A549 (cell line): ENCODE measurements around the gene ZFAND4.

Source experiments
- BHLHE40 ChIP-seq: IDR thresholded peaks from 2 replicates; pipeline ENCODE4 v1.6.1; 2012; ENCODE audit warnings: low read depth, low read length, inconsistent platforms
- CBX8 ChIP-seq: fragments of 200-600 bp; sonication (generic); IDR thresholded peaks from 2 replicates; pipeline ENCODE4 v1.6.1; 2016
- CEBPB ChIP-seq, 2 experiments: fragments of >200 bp in 1 of 2; sonication (Bioruptor Twin) in 1 of 2; formaldehyde crosslinking in 1 of 2; IDR thresholded peaks; 2 replicates each; pipeline ENCODE4 v1.6.1; 2012 to 2016
- CHD2 ChIP-seq: fragments of 150-350 bp; IDR thresholded peaks from 2 replicates; pipeline ENCODE4 v1.6.1; 2014; ENCODE audit warnings: low read length; ENCODE audit not compliant: partially characterized antibody
- CTCF ChIP-seq: fragments of >200 bp; sonication (Bioruptor Twin); formaldehyde crosslinking; IDR thresholded peaks from 3 replicates; pipeline ENCODE4 v1.5.1; 2016
- EP300 ChIP-seq, 2 experiments: fragments of >200 bp; sonication (Bioruptor Twin); formaldehyde crosslinking; IDR thresholded peaks; 2 replicates in 1 of 2; 3 replicates in 1 of 2; pipeline ENCODE4 v1.6.1; 2016 to 2017
- HMGXB4 ChIP-seq: fragments of 250-450 bp; sonication (Bioruptor Pico); IDR thresholded peaks from 2 replicates; pipeline ENCODE4 v1.5.0; 2021; ENCODE audit warnings: mild to moderate bottlenecking, moderate library complexity, borderline replicate concordance
- MAZ ChIP-seq: fragments of 150-350 bp; IDR thresholded peaks from 2 replicates; pipeline ENCODE4 v1.6.1; 2014; ENCODE audit warnings: antibody characterized with exemption, low read depth, low read length, borderline replicate concordance
- NPAS2 ChIP-seq: fragments of 250-450 bp; sonication (Bioruptor Pico); IDR thresholded peaks from 2 replicates; pipeline ENCODE4 v1.8.0; 2022; ENCODE audit warnings: mild to moderate bottlenecking, moderate library complexity, borderline replicate concordance
- NR3C1 ChIP-seq: fragments of >200 bp; sonication (Bioruptor Twin); formaldehyde crosslinking; IDR thresholded peaks from 3 replicates; pipeline ENCODE4 v1.6.1; 2017
- RFX5 ChIP-seq: fragments of 450-650 bp; IDR thresholded peaks from 2 replicates; pipeline ENCODE4 v1.7.1; 2014; ENCODE audit warnings: antibody characterized with exemption, mild to moderate bottlenecking, moderate library complexity
- USF2 ChIP-seq: fragments of 450-650 bp; IDR thresholded peaks from 2 replicates; pipeline ENCODE4 v1.6.1; 2014; ENCODE audit warnings: antibody characterized with exemption

DNA sequence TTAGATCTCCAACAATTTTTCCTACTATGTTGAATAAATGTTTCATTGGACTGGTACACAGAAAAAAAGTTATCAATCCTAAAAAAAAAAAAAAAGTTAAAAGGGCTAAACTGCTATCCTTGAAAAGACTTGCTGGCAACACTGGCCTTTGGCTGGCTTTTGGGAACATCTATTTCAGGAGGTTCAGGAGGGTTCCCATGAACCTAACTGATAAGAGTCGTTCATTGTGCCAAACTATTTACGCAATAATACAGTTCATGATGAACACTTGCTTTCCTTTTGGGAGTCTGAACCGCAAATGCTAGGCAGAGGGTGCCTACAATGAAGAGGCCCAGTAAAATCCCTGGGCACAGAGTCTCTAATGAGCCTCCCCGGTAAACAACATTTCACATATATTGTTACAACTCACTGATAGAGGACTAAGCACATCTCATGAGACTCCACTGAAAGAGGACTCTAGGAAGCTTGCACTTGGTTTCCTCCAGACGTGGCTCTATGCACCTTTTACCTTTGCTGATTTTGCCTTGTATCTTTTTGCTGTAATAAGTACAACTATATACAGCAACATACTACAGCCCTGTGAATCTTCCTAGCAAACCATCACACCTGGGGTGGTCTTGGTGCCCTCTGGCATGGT lies 45.0 kb downstream of the ZFAND4 start:
- no peak for TF ChIP-seq CTCF
- TF ChIP-seq HMGXB4 (CRISPR knock-in tag) = no peak
- no peak for TF ChIP-seq USF2
- TF ChIP-seq MAZ = no peak
- TF ChIP-seq EP300 (IDR thresholded peaks at IDR 0.05) = no peak
- TF ChIP-seq RFX5 = no peak
- no peak for TF ChIP-seq BHLHE40
- no peak for TF ChIP-seq CHD2
- no peak for TF ChIP-seq NR3C1
- TF ChIP-seq CBX8 = no peak
- no peak for TF ChIP-seq NPAS2 (CRISPR knock-in tag)
- TF ChIP-seq CEBPB (IDR thresholded peaks at IDR 0.05) = no peak
